ENCODE data around the gene XRN2. TPM values are rescaled to one million over a fixed set of nuclear protein-coding genes. Genes with fewer than 3 reads are reported as not detected.

The XRN2 gene
- total RNA-seq, 1 donor from 2014 or later = 239 TPM

- peaks cover 75% of the 10 kb centered on the region for H3K27me3 Mint-ChIP-seq (ENCODE audit: insufficient read depth, low read depth)
- H3K27ac Mint-ChIP-seq = no peak overlapping the region
- no peak overlapping the region for H3K4me3 ChIP-seq
- no peaks in the 10 kb centered on the region for H3K79me2 ChIP-seq (ENCODE audit: low read depth)
- DNase-seq (ENCODE audit: low spot score) = no peak
- peak overlapping the region; percentile 13 for H3K4me3 Mint-ChIP-seq
- peaks cover 15% of the 10 kb centered on the region for H3K4me1 ChIP-seq
- peaks cover 80% of the 10 kb centered on the region for H4K20me1 ChIP-seq (ENCODE audit: low read depth)
- no peak overlapping the region for H3K9ac ChIP-seq
- no peaks in the 10 kb centered on the region for H3K9me3 ChIP-seq (ENCODE audit: low read depth)
- H3K27ac ChIP-seq = no peak overlapping the region
- H3K4me1 Mint-ChIP-seq = peaks cover 12% of the 10 kb centered on the region
- H3F3A ChIP-seq (ENCODE audit: low read depth) = peaks cover 29% of the 10 kb centered on the region
- H3K36me3 Mint-ChIP-seq = peaks cover 4% of the 10 kb centered on the region
- H3K27me3 ChIP-seq = peaks cover 100% of the 10 kb centered on the region
- peak overlapping the region; percentile 39 for H3K4me2 ChIP-seq
- H2AFZ ChIP-seq (replicated peaks) = no peak overlapping the region
- no peaks in the 10 kb centered on the region for H3K9me3 Mint-ChIP-seq
- H3K36me3 ChIP-seq = no peaks in the 10 kb centered on the region
- TF ChIP-seq EZH2 (IDR thresholded peaks at IDR 0.05) (no peak), CTCF (IDR thresholded peaks at IDR 0.05) (no peak), EZH2phosphoT487 (IDR thresholded peaks at IDR 0.05) (no peak)
Observed at GRCh38 chr20:21395051-21395665, 92.0 kb downstream of the XRN2 start.

- H2AFZ ChIP-seq (replicated peaks) = peak overlapping the region; percentile 89
- Mint-ChIP-seq H3K4me3 (peak overlapping the region; percentile 13), H3K9me3 (no peaks in the 10 kb centered on the region), H3K27me3 (ENCODE audit: insufficient read depth, low read depth) (peaks cover 76% of the 10 kb centered on the region), H3K27ac (no peak overlapping the region), H3K4me1 (peaks cover 10% of the 10 kb centered on the region), H3K36me3 (peaks cover 3% of the 10 kb centered on the region)
- H3F3A ChIP-seq (ENCODE audit: low read depth) = peaks cover 26% of the 10 kb centered on the region
- H3K9ac ChIP-seq = no peak overlapping the region
- peak; percentile 64 for DNase-seq (ENCODE audit: low spot score)
- peak overlapping the region; percentile 39 for H3K4me2 ChIP-seq
- peaks cover 100% of the 10 kb centered on the region for H3K27me3 ChIP-seq
- H4K20me1 ChIP-seq (ENCODE audit: low read depth) = peaks cover 80% of the 10 kb centered on the region
- no peaks in the 10 kb centered on the region for H3K9me3 ChIP-seq (ENCODE audit: low read depth)
- H3K4me1 ChIP-seq = peaks cover 13% of the 10 kb centered on the region
- no peaks in the 10 kb centered on the region for H3K79me2 ChIP-seq (ENCODE audit: low read depth)
- peak overlapping the region; percentile 29 for H3K4me3 ChIP-seq
- TF ChIP-seq EZH2phosphoT487 (IDR thresholded peaks at IDR 0.05) (peak; percentile 98), CTCF (IDR thresholded peaks at IDR 0.05) (no peak), EZH2 (IDR thresholded peaks at IDR 0.05) (peak; percentile 100)
- H3K27ac ChIP-seq = no peak overlapping the region
- no peaks in the 10 kb centered on the region for H3K36me3 ChIP-seq
Observed at GRCh38 chr20:21395666-21396598, 92.8 kb downstream of the XRN2 start.

GRCh38 chr20:21396599-21397340 is 93.6 kb downstream of the XRN2 start:
- no peaks in the 10 kb centered on the region for H3K9me3 Mint-ChIP-seq
- H3K4me2 ChIP-seq = peak overlapping the region; percentile 56
- TF ChIP-seq CTCF (IDR thresholded peaks at IDR 0.05) (no peak), EZH2 (IDR thresholded peaks at IDR 0.05) (peak; percentile 68)

More at GRCh38 chr20:21396599-21397340, 93.6 kb downstream of the XRN2 start:
- Histone ChIP-seq H3F3A (ENCODE audit: low read depth) (peaks cover 21% of the 10 kb centered on the region), H3K27ac (no peak overlapping the region), H3K4me1 (peaks cover 4% of the 10 kb centered on the region), H3K9me3 (ENCODE audit: low read depth) (no peaks in the 10 kb centered on the region), H4K20me1 (ENCODE audit: low read depth) (peaks cover 73% of the 10 kb centered on the region), H3K4me3 (peak overlapping the region; percentile 29), H2AFZ (replicated peaks) (peak overlapping the region; percentile 89), H3K79me2 (ENCODE audit: low read depth) (no peaks in the 10 kb centered on the region), H3K9ac (no peak overlapping the region), H3K27me3 (peaks cover 100% of the 10 kb centered on the region), H3K36me3 (no peaks in the 10 kb centered on the region)
- Mint-ChIP-seq H3K4me3 (no peak overlapping the region), H3K27me3 (ENCODE audit: insufficient read depth, low read depth) (peaks cover 75% of the 10 kb centered on the region), H3K36me3 (no peaks in the 10 kb centered on the region), H3K4me1 (peaks cover 5% of the 10 kb centered on the region), H3K27ac (no peak overlapping the region)
- peak; percentile 76 for DNase-seq (ENCODE audit: low spot score)
